GM13977 (cell line): ENCODE measurements around the gene OLFM1.

ENCODE experiments used
- DNase-seq: peaks from one replicate; pipeline ENCODE4 v3.0.0; 2012; ENCODE audit warnings: low spot score
- CTCF ChIP-seq: IDR thresholded peaks from 2 replicates; pipeline ENCODE4 v1.5.1; 2012; ENCODE audit warnings: mild to moderate bottlenecking, control low read depth; ENCODE audit not compliant: insufficient read depth; ENCODE audit errors: extremely low read depth, missing control alignments
- in situ Hi-C: fragments of 300-500 bp; cut with MboI; formaldehyde crosslinking; loops from one replicate; pipeline ENCODE4 v1.12.0; 2022; ENCODE audit warnings: low sequenced_read_pairs, low pct_unique_long_range_greater_than_20kb, mixed read lengths, inconsistent platforms; ENCODE audit not compliant: unreplicated experiment

The OLFM1 gene

DNA sequence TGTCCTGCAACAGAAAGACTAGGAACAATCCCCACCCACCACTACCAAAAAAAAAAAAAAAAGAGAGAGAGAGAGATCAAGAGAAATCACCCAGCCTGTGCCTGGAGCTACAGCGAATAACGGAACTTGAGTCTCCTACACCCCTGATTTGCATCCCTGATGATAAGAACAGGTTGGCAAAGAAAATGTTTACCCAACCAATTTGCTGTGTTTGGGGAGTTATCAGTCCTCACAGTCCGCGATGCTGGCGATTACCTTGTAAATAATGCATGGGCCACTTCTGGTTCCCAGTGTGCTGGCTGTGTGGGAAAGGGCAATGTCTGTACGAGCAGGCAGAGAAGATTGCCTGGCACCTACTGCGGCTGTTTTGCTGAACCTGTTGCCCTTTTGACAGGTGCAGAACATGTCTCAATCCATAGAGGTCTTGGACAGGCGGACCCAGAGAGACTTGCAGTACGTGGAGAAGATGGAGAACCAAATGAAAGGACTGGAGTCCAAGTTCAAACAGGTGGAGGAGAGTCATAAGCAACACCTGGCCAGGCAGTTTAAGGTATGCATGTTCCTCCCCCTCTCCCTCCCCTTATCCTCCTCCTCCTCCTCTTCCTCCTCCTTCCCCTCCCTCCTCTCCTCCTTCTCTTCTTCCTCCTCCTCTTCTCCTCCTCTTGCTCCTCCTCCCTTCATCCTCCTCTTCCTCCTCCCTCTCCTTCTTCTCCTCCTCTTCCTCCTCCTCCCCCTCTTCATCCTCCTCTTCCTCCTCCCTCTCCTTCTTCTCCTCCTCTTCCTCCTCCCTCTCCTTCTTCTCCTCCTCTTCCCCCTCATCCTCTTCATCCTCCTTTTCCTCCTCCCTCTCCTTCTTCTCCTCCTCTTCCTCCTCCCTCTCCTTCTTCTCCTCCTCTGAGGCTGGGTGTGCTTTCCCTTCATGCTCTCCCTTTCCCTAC is 8.3 kb downstream of the OLFM1 start:
- TF ChIP-seq CTCF, result no peak
- in situ Hi-C loops, result no loop called here
- DNase-seq, result no peak

GRCh38 chr9:135096408-135096895 is 9.0 kb downstream of the OLFM1 start:
- in situ Hi-C loops, result no loop called here
- no peak for TF ChIP-seq CTCF
- DNase-seq, result no peak

DNA sequence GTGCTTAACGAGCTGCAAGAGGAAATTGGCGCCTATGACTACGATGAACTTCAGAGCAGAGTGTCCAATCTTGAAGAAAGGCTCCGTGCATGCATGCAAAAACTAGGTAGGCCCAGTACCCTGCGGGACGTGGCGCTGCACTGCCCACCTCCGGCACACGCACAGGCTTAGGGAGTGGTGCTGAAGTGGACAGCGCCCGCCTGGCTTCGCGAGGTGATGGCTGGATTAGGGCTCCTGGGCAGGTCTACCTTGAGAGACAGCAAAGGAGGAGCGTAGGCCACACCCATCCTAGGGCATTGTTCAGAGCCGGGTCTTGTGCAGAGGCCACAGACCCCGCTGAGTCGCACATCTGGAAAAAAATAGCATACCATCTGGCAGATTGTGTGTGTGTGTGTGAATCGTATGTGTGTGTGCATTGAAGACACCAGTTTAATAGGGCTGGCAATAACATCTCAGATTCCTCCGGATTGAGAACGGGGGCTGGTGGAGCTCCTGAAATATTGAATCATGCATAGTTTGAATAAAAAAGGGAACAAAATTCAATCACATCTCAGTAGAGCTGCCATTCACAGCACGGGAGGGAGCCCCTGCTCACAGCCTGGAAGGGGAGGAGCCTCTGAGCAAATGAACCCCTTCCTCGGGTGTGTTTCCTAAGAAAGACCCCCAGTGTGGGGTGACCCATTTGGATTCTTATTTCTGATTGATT is 11.1 kb downstream of the OLFM1 start:
- DNase-seq, result no peak
- in situ Hi-C loops, result no loop called here
- TF ChIP-seq CTCF, result no peak

- in situ Hi-C loops, result no loop called here
- no peak for DNase-seq
- no peak for TF ChIP-seq CTCF
Measured at GRCh38 chr9:135099574-135099973, 12.1 kb downstream of the OLFM1 start.

GRCh38 chr9:135100241-135100681 is 12.8 kb downstream of the OLFM1 start:
- DNase-seq, result no peak
- no peak for TF ChIP-seq CTCF
- in situ Hi-C loops, result no loop called here

DNA sequence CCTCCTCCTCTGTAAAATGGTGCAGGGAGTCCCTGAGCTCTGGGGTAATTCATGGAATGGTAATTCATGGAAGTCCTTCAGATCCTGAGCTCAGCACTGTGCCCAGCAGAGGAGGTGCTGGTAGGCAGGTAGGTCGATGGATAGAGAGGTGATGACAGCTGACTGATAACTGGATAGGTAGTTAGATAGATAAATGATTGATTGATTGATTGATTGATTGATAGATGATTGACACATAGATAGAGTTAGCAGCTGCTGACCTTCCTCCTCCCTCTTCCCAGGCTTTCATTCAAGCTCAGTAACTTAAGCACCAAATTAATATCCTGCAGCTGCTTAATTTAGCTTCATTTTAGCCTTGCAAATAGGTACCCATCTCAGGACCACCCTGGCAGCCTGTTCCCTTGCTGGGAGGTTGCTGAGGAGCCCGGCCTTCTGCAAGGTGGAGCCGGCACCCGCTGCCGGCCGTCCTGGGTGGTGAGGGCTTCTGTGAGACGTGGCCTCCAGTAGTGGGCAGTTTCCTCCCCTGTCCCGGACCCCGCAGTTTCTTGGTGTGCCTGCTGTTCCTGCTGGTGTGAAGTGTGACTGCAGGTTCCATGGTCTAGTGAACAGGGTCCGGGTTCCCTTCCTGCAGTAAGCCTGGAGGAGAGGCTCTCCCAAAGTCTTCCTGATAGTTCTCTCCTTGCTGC is 13.4 kb downstream of the OLFM1 start:
- no peak for DNase-seq
- in situ Hi-C loops, result no loop called here
- TF ChIP-seq CTCF, result no peak
